LHCN-M2 (cell line): ENCODE data around the gene TCF7L2. TPM values are rescaled to one million over a fixed set of nuclear protein-coding genes. Genes with fewer than 3 reads are reported as not detected.
"Not testable (repeated sequence)": the region's sequence is repeated elsewhere in the genome, so short reads cannot be mapped to it uniquely, and the experiment has no call there.

Experiments
- DNase-seq: peaks from one replicate; pipeline ENCODE4 v3.0.0-alpha.2; 2012; ENCODE audit warnings: low read depth
- total RNA-seq: library from RNA; depleted of rRNA; stranded (reverse); fragments of >200 nt; gene quantifications from 2 replicates; pipeline ENCODE4 v1.2.3, GENCODE V29; 2014

Gene TCF7L2
- total RNA-seq, 1 experiment from 2014 or later, result 3.4 TPM

DNA sequence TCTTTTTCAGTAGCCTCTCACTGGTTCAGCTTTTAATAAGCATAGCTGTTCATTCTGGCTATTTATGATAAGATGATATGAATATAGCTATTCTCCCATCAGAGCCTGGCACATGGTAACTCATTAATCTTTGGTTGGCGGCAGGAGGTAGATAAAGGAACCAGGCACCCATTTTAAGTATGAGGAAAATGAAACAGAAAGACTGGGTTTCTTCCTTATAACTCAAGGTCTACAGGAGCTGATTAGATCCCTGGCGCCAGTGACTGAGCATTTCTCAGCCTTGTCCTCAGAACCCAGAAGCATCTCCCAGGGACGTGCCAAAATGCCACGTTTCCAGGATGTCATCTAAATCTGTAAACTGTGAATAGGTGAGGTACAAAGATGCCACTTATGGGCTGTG lies 141.9 kb downstream of the TCF7L2 start:
- no peak for DNase-seq

DNA sequence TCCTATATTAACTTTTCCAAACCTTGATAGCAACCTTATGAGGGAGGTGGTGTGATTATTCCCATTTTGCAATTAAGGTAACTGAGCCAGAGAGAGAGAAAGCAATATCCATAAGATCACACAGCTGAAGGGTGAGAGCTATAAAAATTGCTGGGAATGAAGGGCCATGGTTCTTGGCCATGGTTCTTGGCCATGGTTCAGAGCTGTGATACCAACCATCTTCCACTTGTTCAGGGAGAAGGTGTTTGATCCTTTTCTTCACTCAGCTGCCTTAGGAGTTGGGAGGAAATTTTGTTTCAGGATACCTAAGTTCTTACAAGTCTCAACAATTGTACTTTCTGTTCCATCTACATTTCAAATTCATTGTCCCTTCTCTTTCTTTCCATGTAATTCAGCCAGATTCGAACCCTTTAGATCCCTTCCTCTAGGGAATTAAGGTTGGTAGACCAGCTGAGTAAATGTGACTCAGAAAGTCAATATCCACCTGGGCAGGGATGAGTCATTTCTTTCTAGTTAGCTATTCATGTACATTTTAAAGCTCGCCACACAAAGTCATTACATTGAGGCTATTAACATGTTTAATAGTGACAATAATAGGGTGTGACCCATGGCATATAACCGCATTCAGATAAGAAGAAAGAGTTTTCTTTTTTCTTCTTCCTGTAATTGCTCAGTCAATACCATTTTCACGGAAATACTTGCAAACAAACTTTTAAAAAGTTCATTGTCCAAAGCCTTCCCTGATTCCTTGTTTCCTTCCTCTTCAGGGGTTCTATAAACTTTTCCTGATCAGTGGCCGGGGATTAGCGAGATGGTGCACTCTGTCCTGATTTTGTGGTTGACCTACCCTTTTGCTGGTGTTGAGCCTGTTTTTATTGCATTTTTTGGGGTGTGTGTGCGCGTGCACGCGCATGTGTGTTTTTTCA lies 143.4 kb downstream of the TCF7L2 start:
- DNase-seq, result peak; percentile 34

DNA sequence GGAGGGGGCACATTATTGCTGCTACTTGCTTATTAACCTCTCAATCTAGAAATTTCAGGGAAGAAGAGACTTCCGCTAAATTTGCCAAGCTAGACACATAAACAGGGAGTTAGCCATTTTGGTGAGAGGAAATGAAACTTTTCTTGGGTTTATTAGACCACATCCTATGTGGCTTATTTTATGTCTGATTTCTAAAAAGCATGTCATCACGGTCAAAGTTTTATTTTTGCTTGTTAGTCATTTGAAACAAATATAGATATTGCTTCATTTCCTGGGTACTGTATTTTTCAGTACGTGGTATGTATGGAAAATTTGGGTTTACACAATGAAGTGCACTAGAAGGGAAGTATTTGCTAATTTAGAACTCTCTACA lies 144.1 kb downstream of the TCF7L2 start:
- peak; percentile 31 for DNase-seq

DNA sequence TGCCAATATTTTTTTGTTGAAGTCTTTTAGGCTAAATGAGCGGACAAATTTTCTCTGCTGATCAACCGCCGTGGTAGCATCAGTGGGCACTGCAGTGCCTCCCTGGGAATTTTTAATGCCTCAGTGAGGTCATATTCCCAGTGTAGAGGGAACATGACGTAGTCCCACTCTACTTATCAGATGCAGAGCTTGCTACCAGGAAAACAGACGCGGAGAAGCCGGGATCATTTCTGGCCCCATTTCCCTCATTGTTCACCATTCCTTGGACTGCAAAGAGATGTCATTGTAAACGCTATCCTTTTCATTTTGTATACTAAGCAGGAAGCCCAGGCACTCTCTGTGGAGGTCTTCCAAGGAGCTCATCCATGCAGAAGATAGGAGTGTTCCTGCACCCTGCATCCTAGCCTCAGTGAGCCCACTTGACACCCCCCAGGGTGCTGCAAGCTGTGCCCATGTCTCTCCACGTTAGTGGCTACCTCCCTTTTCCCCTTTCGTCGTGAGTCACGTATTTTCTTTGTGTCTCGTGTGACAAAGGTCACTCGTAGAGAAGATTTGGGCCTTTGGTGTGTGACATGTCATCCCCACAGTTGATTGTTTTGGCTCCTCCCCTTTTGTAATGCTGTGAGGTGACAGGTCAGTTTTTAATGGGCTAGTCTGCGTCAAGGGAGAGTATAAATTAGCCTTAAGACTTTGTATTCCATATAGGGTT lies 145.5 kb downstream of the TCF7L2 start:
- no peak for DNase-seq

DNA sequence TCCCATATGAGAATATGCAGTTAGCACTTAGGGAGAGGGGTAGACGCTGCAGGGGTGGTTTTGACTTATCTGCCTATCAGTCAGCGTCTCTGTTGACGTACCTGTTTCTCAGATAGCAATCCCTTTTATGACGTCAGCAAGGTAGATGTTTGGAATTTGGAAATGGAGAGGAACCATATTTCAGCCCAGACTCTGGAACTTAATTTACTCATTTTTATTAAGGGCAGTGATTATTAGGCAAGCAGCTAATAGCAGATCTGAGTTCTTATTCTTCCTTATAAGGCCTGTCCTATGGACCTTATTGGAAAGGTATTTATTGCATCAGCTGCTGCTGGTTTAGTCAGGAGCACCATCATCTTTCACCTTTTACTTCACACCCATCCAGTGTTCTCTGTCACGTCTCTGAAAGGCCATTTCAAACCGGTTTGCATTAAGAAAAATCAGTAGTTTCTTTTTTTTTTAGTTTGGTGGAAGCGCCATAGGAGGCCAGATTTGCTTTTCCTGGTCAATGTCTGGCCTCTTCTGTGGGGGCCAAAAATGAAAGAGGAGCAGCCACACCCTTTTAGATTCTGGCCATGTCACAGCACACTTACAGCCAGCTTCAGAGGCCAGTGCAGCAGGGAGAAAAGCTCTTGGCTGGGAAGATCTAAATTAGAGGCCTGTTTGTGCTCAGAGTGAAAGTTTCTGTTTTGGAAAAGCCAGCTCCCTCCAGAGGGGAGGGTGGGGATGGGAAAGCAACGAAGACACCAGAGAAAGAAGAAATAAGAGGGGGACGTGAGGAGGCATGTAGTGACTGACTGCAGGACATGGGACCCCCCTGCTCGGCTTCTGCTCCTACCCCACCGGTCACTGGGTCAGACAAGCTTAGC lies 146.3 kb downstream of the TCF7L2 start:
- no peak for DNase-seq

DNA sequence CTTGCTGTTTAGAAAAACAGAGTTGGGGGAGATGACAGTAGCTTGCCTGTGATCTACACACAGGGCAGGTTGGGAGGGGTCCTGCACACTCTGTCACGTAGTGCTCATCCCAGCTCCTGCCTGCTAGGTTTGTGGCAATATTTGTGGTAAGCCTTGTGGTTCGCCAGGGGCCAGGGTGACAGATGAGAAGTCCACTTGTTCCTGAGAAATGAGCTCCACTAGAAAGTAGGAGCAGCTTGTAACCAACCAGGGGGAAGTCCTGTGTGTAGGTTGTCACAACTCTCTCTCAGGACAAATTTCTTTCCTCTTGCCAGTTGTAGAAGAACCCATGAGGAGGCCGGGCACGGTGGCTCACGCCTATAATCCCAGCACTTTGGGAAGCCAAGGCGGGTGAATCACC lies 147.0 kb downstream of the TCF7L2 start:
- no peak for DNase-seq

DNA sequence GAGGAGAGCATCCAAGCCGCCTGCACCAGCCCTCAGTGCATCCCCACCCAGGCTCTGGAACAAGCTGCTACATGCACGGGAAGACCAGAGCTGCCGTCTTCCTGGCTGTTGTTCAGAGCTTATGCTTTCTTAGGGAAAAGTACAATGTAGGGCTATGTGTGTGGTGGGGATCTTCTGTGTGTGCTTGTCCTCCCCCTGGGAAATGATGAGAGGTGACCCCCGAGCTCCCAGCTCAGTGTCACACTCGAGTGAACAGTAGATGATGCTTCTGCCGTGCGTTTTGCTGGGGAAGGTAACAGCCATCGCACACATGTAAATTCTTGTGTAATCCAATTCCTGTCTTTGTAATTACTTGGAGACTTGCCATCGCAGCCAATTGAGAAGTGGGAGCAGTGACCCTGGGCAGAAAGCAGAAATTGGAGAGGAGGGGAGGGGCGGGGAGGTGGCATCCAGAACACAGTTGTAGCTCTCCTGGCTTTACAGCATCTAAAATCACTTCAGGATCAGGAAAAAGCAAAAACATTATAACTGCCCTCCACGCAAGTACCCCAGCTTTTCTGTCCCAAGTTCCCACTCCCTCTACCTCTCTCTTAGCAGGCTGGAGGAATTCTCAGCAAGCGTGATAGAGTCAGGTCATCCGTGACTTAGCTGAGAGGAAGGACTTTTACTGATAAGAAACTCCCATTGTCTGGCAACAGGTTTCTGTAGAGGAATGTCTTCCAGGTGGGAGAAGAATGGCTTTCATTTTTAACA lies 149.6 kb downstream of the TCF7L2 start:
- no peak for DNase-seq

DNA sequence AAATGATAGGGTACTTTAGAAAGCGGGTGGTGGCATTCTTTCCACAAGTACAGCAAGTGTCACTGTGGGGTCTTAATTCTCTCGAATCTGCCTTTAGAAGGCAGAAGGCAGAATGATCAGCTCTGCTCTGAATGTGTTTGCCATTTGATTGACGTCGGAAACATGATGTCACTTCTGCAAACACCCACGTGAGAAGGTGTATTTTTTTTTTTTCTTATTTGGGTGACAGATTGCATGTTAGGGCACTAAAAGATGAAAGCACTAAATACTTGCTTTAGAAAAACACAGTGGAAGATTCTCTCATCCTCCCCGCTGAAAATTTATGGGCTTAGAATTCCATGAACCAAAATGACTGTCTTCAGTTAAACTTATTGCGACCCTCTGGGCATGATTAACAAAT lies 150.2 kb downstream of the TCF7L2 start:
- DNase-seq, result no peak

DNA sequence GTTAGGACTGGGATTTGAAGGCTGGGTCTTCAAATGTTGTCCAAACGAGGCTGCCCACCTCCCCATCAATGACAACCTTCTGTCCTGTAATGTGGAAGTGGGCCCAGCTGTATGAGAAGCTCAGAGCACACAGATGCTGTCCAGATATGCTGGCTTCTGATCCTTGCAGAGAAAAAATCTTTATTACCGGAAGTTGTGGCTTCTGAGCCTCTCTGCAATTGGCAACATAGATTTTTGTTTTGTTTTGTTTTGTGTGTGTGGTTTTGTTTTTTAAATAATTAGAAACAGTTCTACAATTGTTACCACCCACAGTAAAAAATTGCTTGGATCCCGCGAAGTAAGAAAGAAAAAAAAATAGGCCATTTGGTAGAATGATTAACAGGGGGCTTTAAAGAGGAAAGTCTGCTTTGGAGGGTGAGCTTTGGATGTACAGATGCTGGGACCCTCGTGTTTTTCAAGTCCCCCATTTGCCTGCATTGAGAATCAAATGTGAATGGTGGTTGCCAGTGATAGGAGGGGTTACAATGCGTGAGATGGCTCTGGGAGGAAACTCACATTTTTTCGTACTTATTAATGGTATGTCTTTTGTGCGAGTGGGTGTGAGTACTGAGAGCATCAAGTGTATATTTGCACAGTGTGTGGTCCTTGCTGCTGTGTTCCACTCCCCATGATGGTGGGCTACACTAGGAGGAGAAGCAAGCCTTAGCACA lies 153.2 kb downstream of the TCF7L2 start:
- DNase-seq, result no peak

DNA sequence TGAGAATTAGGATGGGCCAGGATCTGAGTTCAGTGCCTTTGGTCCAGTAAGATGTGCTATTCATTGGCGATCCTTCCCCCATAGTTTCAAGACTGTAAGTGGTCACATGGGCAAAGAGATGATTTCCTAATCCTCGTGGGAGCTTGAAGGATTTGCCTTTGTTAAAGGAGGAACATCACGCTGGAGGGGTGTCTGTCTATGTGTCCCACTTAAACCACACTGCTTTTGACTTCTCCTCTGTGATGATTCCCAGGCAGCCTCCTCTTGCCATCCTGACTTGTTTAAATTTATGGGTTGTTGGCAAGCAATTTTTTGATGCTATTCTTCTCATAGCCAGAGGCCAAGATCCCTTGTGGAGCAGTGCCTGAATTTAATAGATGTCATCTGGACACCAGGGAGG lies 154.0 kb downstream of the TCF7L2 start:
- DNase-seq, result no peak

DNA sequence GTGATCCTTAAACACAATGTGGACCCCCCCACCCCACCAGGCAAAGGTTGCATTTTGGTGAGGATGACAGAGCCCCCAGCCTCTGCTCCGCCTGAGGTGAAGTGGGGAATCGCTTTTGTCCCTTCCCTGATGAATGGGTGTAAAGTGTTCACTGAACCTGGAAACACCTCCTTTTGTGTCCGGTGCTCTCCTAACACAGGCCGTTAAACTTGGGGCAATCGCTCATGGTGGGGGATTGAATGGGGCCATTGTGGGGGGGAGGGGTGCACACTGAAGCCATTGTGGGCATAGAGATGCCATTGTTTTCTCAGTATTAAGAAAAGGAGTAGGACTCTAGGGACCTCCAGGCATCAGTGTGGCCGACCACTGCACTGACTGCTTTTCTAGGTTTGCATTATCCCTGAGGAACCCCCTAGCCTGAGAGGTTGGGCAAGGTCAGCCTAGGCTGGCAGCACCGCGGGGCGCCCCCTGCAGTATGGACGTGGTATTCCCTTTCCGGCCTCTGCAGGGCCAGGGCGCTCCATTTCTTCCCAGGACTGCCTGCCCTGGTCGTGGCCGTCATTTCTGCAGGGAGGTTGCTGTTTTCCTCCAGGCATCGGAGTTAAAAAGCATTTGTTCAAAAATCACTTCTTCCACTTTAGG lies 158.3 kb downstream of the TCF7L2 start:
- DNase-seq, result no peak

DNA sequence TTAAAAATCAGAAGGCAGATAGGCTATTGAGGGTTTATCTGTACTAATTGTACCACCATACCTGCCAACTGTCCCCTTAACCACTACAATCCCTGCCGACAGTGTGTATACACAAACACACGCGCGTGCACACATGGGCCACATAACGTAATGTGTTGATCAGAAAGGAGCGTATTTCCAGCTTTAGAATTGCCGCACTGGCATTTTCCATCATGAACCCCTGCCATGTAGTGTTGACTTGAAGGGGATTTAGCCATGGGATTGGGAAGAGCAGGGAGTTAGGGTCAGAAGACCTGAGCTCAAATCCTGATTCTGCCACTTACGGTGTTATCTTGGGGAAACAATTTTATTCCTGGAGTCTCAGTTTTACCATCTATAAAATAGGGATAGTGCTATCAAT lies 158.9 kb downstream of the TCF7L2 start:
- DNase-seq, result no peak

DNA sequence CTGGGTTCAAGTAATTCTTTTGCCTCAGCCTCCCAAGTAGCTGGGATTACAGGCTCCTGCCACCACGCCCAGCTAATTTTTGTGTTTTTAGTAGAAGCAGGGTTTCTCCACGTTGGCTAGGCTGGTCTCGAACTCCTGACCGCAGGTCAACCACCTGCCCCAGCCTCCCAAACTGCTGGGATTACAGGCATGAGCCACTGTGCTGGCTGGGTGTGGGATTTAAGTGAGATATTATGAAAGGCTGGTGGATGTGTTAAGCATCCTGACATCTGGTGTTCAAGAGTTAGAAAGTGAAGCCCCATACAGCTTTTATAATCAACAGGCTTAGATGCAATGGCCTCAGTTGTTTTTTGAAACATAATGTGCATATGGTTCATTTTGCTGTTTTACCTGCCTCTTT lies 159.4 kb downstream of the TCF7L2 start:
- not testable (repeated sequence) for DNase-seq

DNA sequence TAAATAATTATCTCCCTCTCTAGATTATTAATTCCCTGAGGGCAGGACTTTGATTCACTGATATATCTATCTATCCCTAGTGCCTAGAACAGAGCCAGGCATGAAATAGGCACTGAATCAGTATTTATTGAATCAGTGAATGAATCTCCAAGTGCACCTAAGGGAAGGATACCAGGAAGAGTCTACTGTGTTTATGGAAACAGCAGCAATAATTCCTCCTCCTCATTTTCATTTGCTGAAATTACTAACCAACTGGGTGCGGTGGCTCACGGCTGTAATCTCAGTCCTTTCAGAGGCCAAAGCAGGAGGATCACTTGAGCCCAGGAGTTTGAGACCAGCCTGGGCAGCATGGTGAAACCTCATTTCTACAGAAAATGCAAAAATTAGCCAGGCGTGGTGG lies 161.2 kb downstream of the TCF7L2 start:
- DNase-seq, result no peak

DNA sequence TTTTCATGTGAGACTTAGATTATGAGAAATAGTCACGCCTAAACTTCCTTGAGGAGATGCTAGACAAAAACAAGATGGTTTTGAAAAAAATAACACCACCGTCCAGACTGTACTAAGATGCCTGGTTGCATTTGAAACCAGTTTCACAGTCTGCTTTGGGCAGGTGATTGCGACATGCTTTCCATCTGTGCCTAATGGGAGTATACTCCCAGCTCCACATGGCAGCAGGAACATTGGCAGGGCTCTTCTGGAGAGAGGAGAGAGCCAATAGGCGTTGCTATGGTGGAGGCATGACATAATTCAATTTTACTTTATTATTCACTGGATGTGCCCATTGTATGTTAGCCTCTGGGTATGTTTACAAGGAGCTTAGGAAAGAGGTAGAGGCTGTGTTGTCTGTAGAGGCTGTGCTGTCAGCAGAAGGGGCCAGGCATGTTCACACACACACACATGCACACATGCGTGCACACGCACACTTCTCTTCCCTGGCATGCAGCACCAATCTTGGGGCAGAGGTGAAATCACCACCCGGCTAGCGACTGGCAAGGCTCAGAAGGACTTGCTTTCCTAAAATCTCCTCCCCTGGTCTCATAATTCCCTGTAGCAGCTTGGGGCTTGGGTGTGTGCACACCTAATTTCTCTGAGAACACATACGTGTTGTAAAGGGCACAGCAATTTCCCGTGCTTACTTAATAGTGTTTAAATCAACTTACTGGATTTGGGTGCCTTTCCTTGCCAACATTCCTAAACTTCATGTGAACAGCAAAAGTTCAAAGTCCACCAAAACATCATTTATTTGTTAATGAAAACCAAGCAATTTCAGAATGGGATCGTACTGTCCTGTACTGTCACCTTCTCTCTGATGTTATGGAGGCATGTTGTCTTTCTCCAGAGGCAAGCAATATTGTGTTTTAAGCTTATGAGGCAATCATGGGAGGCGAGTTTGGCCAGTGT lies 162.1 kb downstream of the TCF7L2 start:
- DNase-seq, result peak; percentile 36

DNA sequence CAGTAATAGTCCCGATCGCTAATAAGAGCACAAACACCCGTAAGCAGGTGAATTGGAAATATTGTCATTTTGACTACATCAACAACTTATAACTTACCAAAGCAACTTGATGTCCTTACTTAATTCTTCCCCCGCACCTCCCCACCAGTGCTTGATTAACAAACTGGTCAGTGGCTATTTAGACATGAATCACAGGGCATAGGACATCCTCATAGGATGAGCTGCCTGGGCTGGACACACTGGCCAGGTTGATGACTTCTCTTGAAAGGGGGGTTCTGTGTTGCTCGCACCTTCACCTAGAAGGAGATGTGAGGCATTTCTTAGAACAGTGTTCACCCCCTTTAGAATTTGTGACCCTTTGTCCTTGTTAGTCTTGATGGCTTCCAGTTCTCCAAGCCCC lies 163.2 kb downstream of the TCF7L2 start:
- DNase-seq, result no peak

DNA sequence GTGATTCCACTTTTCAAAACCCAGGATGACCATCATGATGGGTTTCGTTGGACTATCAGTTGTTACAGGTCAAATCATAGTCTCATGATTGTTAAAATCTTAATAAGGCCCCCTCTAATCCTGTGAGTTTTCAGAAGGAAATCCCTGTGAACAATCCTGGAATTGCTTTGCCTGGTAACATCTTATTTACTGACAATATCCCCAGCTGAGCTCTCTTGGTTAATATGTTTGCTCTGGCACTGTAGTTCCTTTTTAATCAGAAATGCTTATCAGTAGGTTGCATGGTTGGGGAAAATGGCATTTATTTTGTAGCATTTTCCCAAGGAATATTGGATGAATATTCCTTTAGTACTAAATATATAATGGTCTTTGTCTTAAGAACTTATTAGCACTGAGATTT lies 163.9 kb downstream of the TCF7L2 start:
- no peak for DNase-seq

DNA sequence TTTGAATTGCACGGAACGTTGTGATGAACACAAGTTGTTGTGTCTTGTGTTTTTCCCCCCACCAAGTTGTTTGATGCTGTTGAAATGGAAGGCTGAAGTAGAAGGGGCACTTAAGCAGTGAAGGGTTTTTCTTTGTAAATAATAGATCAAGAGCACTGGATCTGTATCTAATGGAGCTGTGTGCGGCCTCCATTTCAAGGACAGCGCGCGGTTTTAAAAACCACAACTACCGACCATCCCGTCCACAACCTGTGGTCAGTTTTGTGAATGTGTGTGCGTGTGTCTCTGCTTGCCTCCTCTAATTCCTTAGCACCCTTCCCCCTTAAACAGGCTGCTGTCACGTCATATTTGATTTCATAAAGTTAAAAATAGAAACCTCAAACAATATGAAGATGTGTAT lies 165.5 kb downstream of the TCF7L2 start:
- no peak for DNase-seq

DNA sequence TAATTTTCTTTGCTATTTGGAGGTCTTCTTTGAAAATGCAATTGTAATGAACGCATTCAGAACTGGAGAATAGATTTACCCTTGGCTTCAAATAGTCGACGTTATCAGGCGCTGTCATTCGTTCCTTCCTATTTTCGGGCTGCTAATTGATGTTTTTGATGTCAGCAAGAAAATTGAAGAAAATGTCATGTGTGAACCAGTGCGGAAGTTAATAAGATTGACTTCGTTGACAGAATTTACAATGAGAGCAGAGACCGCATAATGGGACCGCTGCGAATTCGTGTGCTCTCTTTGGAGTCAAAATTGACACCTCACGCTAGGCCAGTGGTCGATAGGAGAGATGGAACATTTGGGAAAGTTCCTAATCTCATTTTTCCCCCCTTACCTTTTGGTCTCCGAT lies 168.8 kb downstream of the TCF7L2 start:
- DNase-seq, result no peak
